Measurements from ENCODE around the gene NUP54. TPM values are rescaled to one million over a fixed set of nuclear protein-coding genes. Genes with fewer than 3 reads are reported as not detected.
A peak's percentile ranks its signal among the peaks of the same experiment; 100 is the strongest.

The NUP54 gene
- total RNA-seq, 1 donor from 2014 or later, result 26.1 TPM

- no peak for DNase-seq (ENCODE audit: low spot score)
- H3K4me3 Mint-ChIP-seq (ENCODE audit: unreplicated experiment), result no peak overlapping the region
These were observed 46.1 kb upstream of the NUP54 start for GRCh38 chr4:76194325-76194724.

GRCh38 chr4:76192236-76192635 is 44.0 kb upstream of the NUP54 start:
- Mint-ChIP-seq H3K9me3 (ENCODE audit: low read depth) (no peaks in the 10 kb centered on the region), H3K36me3 (ENCODE audit: low read depth) (peaks cover 34% of the 10 kb centered on the region), H3K4me3 (ENCODE audit: unreplicated experiment) (no peak overlapping the region), H3K27me3 (ENCODE audit: low read depth) (no peaks in the 10 kb centered on the region), H3K27ac (ENCODE audit: unreplicated experiment) (no peak overlapping the region), H3K4me1 (ENCODE audit: low read depth) (peaks cover 49% of the 10 kb centered on the region)
- DNase-seq (ENCODE audit: low spot score), result no peak
- no peak for TF ChIP-seq CTCF (IDR thresholded peaks at IDR 0.05)

More at GRCh38 chr4:76194325-76194724, 46.1 kb upstream of the NUP54 start:
- H3K27me3 Mint-ChIP-seq (ENCODE audit: low read depth), result no peaks in the 10 kb centered on the region
- H3K27ac Mint-ChIP-seq (ENCODE audit: unreplicated experiment), result peak overlapping the region; percentile 93
- H3K4me1 Mint-ChIP-seq (ENCODE audit: low read depth), result peaks cover 53% of the 10 kb centered on the region
- no peak for TF ChIP-seq CTCF (IDR thresholded peaks at IDR 0.05)
- peaks cover 34% of the 10 kb centered on the region for H3K36me3 Mint-ChIP-seq (ENCODE audit: low read depth)
- H3K9me3 Mint-ChIP-seq (ENCODE audit: low read depth), result no peaks in the 10 kb centered on the region

- Mint-ChIP-seq H3K4me1 (ENCODE audit: low read depth) (peaks cover 39% of the 10 kb centered on the region), H3K36me3 (ENCODE audit: low read depth) (peaks cover 24% of the 10 kb centered on the region), H3K9me3 (ENCODE audit: low read depth) (no peaks in the 10 kb centered on the region), H3K27me3 (ENCODE audit: low read depth) (no peaks in the 10 kb centered on the region), H3K27ac (ENCODE audit: unreplicated experiment) (peak overlapping the region; percentile 50), H3K4me3 (ENCODE audit: unreplicated experiment) (peak overlapping the region; percentile 14)
- TF ChIP-seq CTCF (IDR thresholded peaks at IDR 0.05), result no peak
- DNase-seq (ENCODE audit: low spot score), result no peak
These were observed 40.4 kb upstream of the NUP54 start for GRCh38 chr4:76188557-76188956.

- no peak for DNase-seq (ENCODE audit: low spot score)
- no peak for TF ChIP-seq CTCF (IDR thresholded peaks at IDR 0.05)
- no peaks in the 10 kb centered on the region for H3K27me3 Mint-ChIP-seq (ENCODE audit: low read depth)
- H3K4me1 Mint-ChIP-seq (ENCODE audit: low read depth), result peaks cover 39% of the 10 kb centered on the region
- H3K27ac Mint-ChIP-seq (ENCODE audit: unreplicated experiment), result peak overlapping the region; percentile 50
- H3K36me3 Mint-ChIP-seq (ENCODE audit: low read depth), result peaks cover 22% of the 10 kb centered on the region
- H3K4me3 Mint-ChIP-seq (ENCODE audit: unreplicated experiment), result peak overlapping the region; percentile 14
- H3K9me3 Mint-ChIP-seq (ENCODE audit: low read depth), result no peaks in the 10 kb centered on the region
These were observed 40.0 kb upstream of the NUP54 start for GRCh38 chr4:76188149-76188548.

- Mint-ChIP-seq H3K9me3 (ENCODE audit: low read depth) (no peaks in the 10 kb centered on the region), H3K36me3 (ENCODE audit: low read depth) (peaks cover 13% of the 10 kb centered on the region), H3K27ac (ENCODE audit: unreplicated experiment) (peak overlapping the region; percentile 47)
These were observed 39.0 kb upstream of the NUP54 start for GRCh38 chr4:76187152-76187551.

More at GRCh38 chr4:76187152-76187551, 39.0 kb upstream of the NUP54 start:
- TF ChIP-seq CTCF (IDR thresholded peaks at IDR 0.05), result no peak
- H3K4me3 Mint-ChIP-seq (ENCODE audit: unreplicated experiment), result no peak overlapping the region
- peaks cover 39% of the 10 kb centered on the region for H3K4me1 Mint-ChIP-seq (ENCODE audit: low read depth)
- no peak for DNase-seq (ENCODE audit: low spot score)
- no peaks in the 10 kb centered on the region for H3K27me3 Mint-ChIP-seq (ENCODE audit: low read depth)

All from chondrocyte (in vitro differentiated cells).